ENCODE results near the gene SLC1A2.

- no peak for TF ChIP-seq CTCF (IDR thresholded peaks at IDR 0.05)
- TF ChIP-seq POLR2A (IDR thresholded peaks at IDR 0.05), result no peak
These were observed 141.5 kb downstream of the SLC1A2 start for GRCh38 chr11:35277827-35278226.
